ENCODE measurements around the gene MSI2. TPM values are rescaled to one million over a fixed set of nuclear protein-coding genes. Genes with fewer than 3 reads are reported as not detected.

The MSI2 gene
- total RNA-seq, 1 donor from 2014 or later, result 75.5 TPM

GRCh38 chr17:57271821-57272220 lies 15.5 kb downstream of the MSI2 start:
- H3K36me3 Mint-ChIP-seq (ENCODE audit: unreplicated experiment), result peaks cover 64% of the 10 kb centered on the region
- H3K27ac Mint-ChIP-seq (ENCODE audit: unreplicated experiment), result no peak overlapping the region
- no peaks in the 10 kb centered on the region for H3K27me3 Mint-ChIP-seq (ENCODE audit: unreplicated experiment)
- H3K4me1 Mint-ChIP-seq (ENCODE audit: unreplicated experiment), result peaks cover 2% of the 10 kb centered on the region
- TF ChIP-seq CTCF (IDR thresholded peaks at IDR 0.05), result no peak
- no peak for DNase-seq (ENCODE audit: extremely low spot score, unreplicated experiment)
- H3K4me3 Mint-ChIP-seq (ENCODE audit: unreplicated experiment), result no peak overlapping the region
- H3K9me3 Mint-ChIP-seq (ENCODE audit: unreplicated experiment), result no peaks in the 10 kb centered on the region

GRCh38 chr17:57273490-57273889 lies 17.2 kb downstream of the MSI2 start:
- Mint-ChIP-seq H3K27ac (ENCODE audit: unreplicated experiment) (no peak overlapping the region), H3K36me3 (ENCODE audit: unreplicated experiment) (peaks cover 55% of the 10 kb centered on the region), H3K27me3 (ENCODE audit: unreplicated experiment) (no peaks in the 10 kb centered on the region)

GRCh38 chr17:57274162-57274561 lies 17.8 kb downstream of the MSI2 start:
- Mint-ChIP-seq H3K4me1 (ENCODE audit: unreplicated experiment) (peaks cover 2% of the 10 kb centered on the region), H3K36me3 (ENCODE audit: unreplicated experiment) (peaks cover 54% of the 10 kb centered on the region), H3K4me3 (ENCODE audit: unreplicated experiment) (no peak overlapping the region), H3K27me3 (ENCODE audit: unreplicated experiment) (no peaks in the 10 kb centered on the region), H3K27ac (ENCODE audit: unreplicated experiment) (no peak overlapping the region), H3K9me3 (ENCODE audit: unreplicated experiment) (no peaks in the 10 kb centered on the region)
- TF ChIP-seq CTCF (IDR thresholded peaks at IDR 0.05), result no peak
- DNase-seq (ENCODE audit: extremely low spot score, unreplicated experiment), result no peak

More at GRCh38 chr17:57273490-57273889, 17.2 kb downstream of the MSI2 start:
- Mint-ChIP-seq H3K9me3 (ENCODE audit: unreplicated experiment) (no peaks in the 10 kb centered on the region), H3K4me1 (ENCODE audit: unreplicated experiment) (peaks cover 2% of the 10 kb centered on the region), H3K4me3 (ENCODE audit: unreplicated experiment) (no peak overlapping the region)
- no peak for TF ChIP-seq CTCF (IDR thresholded peaks at IDR 0.05)
- DNase-seq (ENCODE audit: extremely low spot score, unreplicated experiment), result no peak

GRCh38 chr17:57275071-57275764 lies 18.9 kb downstream of the MSI2 start:
- no peak for TF ChIP-seq CTCF (IDR thresholded peaks at IDR 0.05)
- H3K4me1 Mint-ChIP-seq (ENCODE audit: unreplicated experiment), result peaks cover 4% of the 10 kb centered on the region
- H3K27me3 Mint-ChIP-seq (ENCODE audit: unreplicated experiment), result no peaks in the 10 kb centered on the region
- H3K9me3 Mint-ChIP-seq (ENCODE audit: unreplicated experiment), result no peaks in the 10 kb centered on the region
- DNase-seq (ENCODE audit: extremely low spot score, unreplicated experiment), result no peak
- H3K36me3 Mint-ChIP-seq (ENCODE audit: unreplicated experiment), result peaks cover 52% of the 10 kb centered on the region
- H3K27ac Mint-ChIP-seq (ENCODE audit: unreplicated experiment), result no peak overlapping the region
- no peak overlapping the region for H3K4me3 Mint-ChIP-seq (ENCODE audit: unreplicated experiment)

GRCh38 chr17:57276621-57277020 lies 20.3 kb downstream of the MSI2 start:
- Mint-ChIP-seq H3K4me1 (ENCODE audit: unreplicated experiment) (peaks cover 2% of the 10 kb centered on the region), H3K9me3 (ENCODE audit: unreplicated experiment) (no peaks in the 10 kb centered on the region), H3K36me3 (ENCODE audit: unreplicated experiment) (peaks cover 47% of the 10 kb centered on the region), H3K27me3 (ENCODE audit: unreplicated experiment) (no peaks in the 10 kb centered on the region), H3K27ac (ENCODE audit: unreplicated experiment) (no peak overlapping the region), H3K4me3 (ENCODE audit: unreplicated experiment) (no peak overlapping the region)
- TF ChIP-seq CTCF (IDR thresholded peaks at IDR 0.05), result no peak
- DNase-seq (ENCODE audit: extremely low spot score, unreplicated experiment), result no peak

Measured in osteocyte (in vitro differentiated cells).